Glutamatergic neuron (in vitro differentiated cells): ENCODE data around the gene CRLF2. TPM values are rescaled to one million over a fixed set of nuclear protein-coding genes. Genes with fewer than 3 reads are reported as not detected.
"Not testable (repeated sequence)": the region's sequence is repeated elsewhere in the genome, so short reads cannot be mapped to it uniquely, and the experiment has no call there.

Source experiments
- DNase-seq: peaks from one replicate; pipeline ENCODE4 v3.0.0; 2022
- H3K27ac Mint-ChIP-seq: one replicate; pipeline ENCODE4 v1.8.0; 2020; ENCODE audit warnings: mild to moderate bottlenecking, mixed read lengths, inconsistent platforms; ENCODE audit not compliant: unreplicated experiment
- H3K27me3 Mint-ChIP-seq: one replicate; pipeline ENCODE4 v1.8.0; 2020; ENCODE audit warnings: mild to moderate bottlenecking, moderate library complexity, mixed read lengths, inconsistent platforms; ENCODE audit not compliant: unreplicated experiment
- H3K36me3 Mint-ChIP-seq: one replicate; pipeline ENCODE4 v1.8.0; 2020; ENCODE audit warnings: mild to moderate bottlenecking, mixed read lengths, inconsistent platforms; ENCODE audit not compliant: unreplicated experiment
- H3K4me1 Mint-ChIP-seq: one replicate; pipeline ENCODE4 v1.8.0; 2020; ENCODE audit warnings: mild to moderate bottlenecking, low read depth, mixed read lengths, inconsistent platforms; ENCODE audit not compliant: unreplicated experiment
- H3K4me3 Mint-ChIP-seq: one replicate; pipeline ENCODE4 v1.8.0; 2020; ENCODE audit warnings: mild to moderate bottlenecking, mixed read lengths, inconsistent platforms; ENCODE audit not compliant: unreplicated experiment
- H3K9me3 Mint-ChIP-seq: one replicate; pipeline ENCODE4 v1.8.0; 2020; ENCODE audit warnings: mild to moderate bottlenecking, moderate library complexity, mixed read lengths, inconsistent platforms; ENCODE audit not compliant: unreplicated experiment
- CTCF ChIP-seq: fragments of 200-600 bp; sonication (generic); IDR thresholded peaks from one replicate; pipeline ENCODE4 v1.5.0; 2021; ENCODE audit not compliant: partially characterized antibody, unreplicated experiment
- total RNA-seq: library from RNA; stranded (reverse); fragmentation: NEBNext Ultra II Directional; extraction: Animal tissue kit (Norgen Biotek cat#: 25700); gene quantifications from one replicate; pipeline ENCODE4 v1.2.1, GENCODE V29; 2021; ENCODE audit not compliant: unreplicated experiment

Gene CRLF2
- total RNA-seq, 1 donor from 2014 or later, result 0.54 TPM

- no peaks in the 10 kb centered on the region for H3K27me3 Mint-ChIP-seq
- DNase-seq, result no peak
- no peaks in the 10 kb centered on the region for H3K36me3 Mint-ChIP-seq
- no peaks in the 10 kb centered on the region for H3K4me1 Mint-ChIP-seq
- H3K4me3 Mint-ChIP-seq, result no peak overlapping the region
- TF ChIP-seq CTCF, result no peak
- H3K9me3 Mint-ChIP-seq, result peaks cover 3% of the 10 kb centered on the region
- no peak overlapping the region for H3K27ac Mint-ChIP-seq
These were observed 27.3 kb upstream of the CRLF2 start for GRCh38 chrX:1239681-1240142.

- no peaks in the 10 kb centered on the region for H3K27me3 Mint-ChIP-seq
- no peaks in the 10 kb centered on the region for H3K4me1 Mint-ChIP-seq
- peaks cover 11% of the 10 kb centered on the region for H3K9me3 Mint-ChIP-seq
- no peaks in the 10 kb centered on the region for H3K36me3 Mint-ChIP-seq
- TF ChIP-seq CTCF, result no peak
- DNase-seq, result no peak
- H3K4me3 Mint-ChIP-seq, result no peak overlapping the region
- H3K27ac Mint-ChIP-seq, result no peak overlapping the region
These were observed 19.5 kb upstream of the CRLF2 start for GRCh38 chrX:1231850-1232465.

GRCh38 chrX:1228101-1228500 is 15.7 kb upstream of the CRLF2 start:
- H3K9me3 Mint-ChIP-seq, DNase-seq, H3K4me1 Mint-ChIP-seq, H3K4me3 Mint-ChIP-seq, H3K27me3 Mint-ChIP-seq, H3K36me3 Mint-ChIP-seq, H3K27ac Mint-ChIP-seq: not testable (repeated sequence)

- Mint-ChIP-seq H3K4me3 (no peak overlapping the region), H3K36me3 (peaks cover 4% of the 10 kb centered on the region), H3K4me1 (no peaks in the 10 kb centered on the region), H3K27me3 (peaks cover 2% of the 10 kb centered on the region), H3K27ac (no peak overlapping the region), H3K9me3 (peaks cover 5% of the 10 kb centered on the region)
- no peak for DNase-seq
- no peak for TF ChIP-seq CTCF
These were observed 13.8 kb upstream of the CRLF2 start for GRCh38 chrX:1226249-1226648.

GRCh38 chrX:1224954-1225353 is 12.5 kb upstream of the CRLF2 start:
- TF ChIP-seq CTCF, result no peak
- Mint-ChIP-seq H3K27ac (no peak overlapping the region), H3K36me3 (peaks cover 4% of the 10 kb centered on the region), H3K27me3 (peaks cover 2% of the 10 kb centered on the region), H3K4me1 (no peaks in the 10 kb centered on the region), H3K9me3 (peaks cover 5% of the 10 kb centered on the region), H3K4me3 (no peak overlapping the region)
- no peak for DNase-seq
